Endothelial cell (in vitro differentiated cells): ENCODE measurements around the gene ARHGEF19. TPM values are rescaled to one million over a fixed set of nuclear protein-coding genes. Genes with fewer than 3 reads are reported as not detected.

Experiments
- DNase-seq: peaks from one replicate; pipeline ENCODE4 v3.0.0; 2021; ENCODE audit warnings: low spot score
- H3K27ac Mint-ChIP-seq: one replicate; pipeline ENCODE4 v1.8.0; 2021; ENCODE audit warnings: mixed read lengths, inconsistent platforms; ENCODE audit not compliant: unreplicated experiment
- H3K27me3 Mint-ChIP-seq: one replicate; pipeline ENCODE4 v1.8.0; 2021; ENCODE audit warnings: mild to moderate bottlenecking, moderate library complexity, mixed read lengths, inconsistent platforms; ENCODE audit not compliant: unreplicated experiment
- H3K36me3 Mint-ChIP-seq: one replicate; pipeline ENCODE4 v1.8.0; 2021; ENCODE audit warnings: mild to moderate bottlenecking, low read depth, mixed read lengths, inconsistent platforms; ENCODE audit not compliant: unreplicated experiment
- H3K4me1 Mint-ChIP-seq: one replicate; pipeline ENCODE4 v1.8.0; 2021; ENCODE audit warnings: mild to moderate bottlenecking, mixed read lengths, inconsistent platforms; ENCODE audit not compliant: unreplicated experiment
- H3K4me3 Mint-ChIP-seq: one replicate; pipeline ENCODE4 v1.8.0; 2021; ENCODE audit warnings: mild to moderate bottlenecking, mixed read lengths, inconsistent platforms; ENCODE audit not compliant: unreplicated experiment
- H3K9me3 Mint-ChIP-seq: one replicate; pipeline ENCODE4 v1.8.0; 2021; ENCODE audit warnings: mixed read lengths, inconsistent platforms; ENCODE audit not compliant: unreplicated experiment
- CTCF ChIP-seq: fragments of 200-600 bp; sonication (generic); IDR thresholded peaks from one replicate; pipeline ENCODE4 v1.5.0; 2021; ENCODE audit warnings: antibody characterized with exemption; ENCODE audit not compliant: unreplicated experiment
- total RNA-seq: library from RNA; stranded (reverse); fragmentation: NEBNext Ultra II Directional; extraction: Animal tissue kit (Norgen Biotek cat#: 25700); gene quantifications from one replicate; pipeline ENCODE4 v1.2.1, GENCODE V29; 2021; ENCODE audit not compliant: unreplicated experiment

Gene ARHGEF19
- total RNA-seq, 1 donor from 2014 or later: 14.0 TPM

GRCh38 chr1:16207318-16208269, 4.9 kb downstream of the ARHGEF19 start:
- Mint-ChIP-seq H3K27ac (peak overlapping the region; percentile 86), H3K4me3 (peak overlapping the region; percentile 90), H3K4me1 (peaks cover 8% of the 10 kb centered on the region), H3K27me3 (peaks cover 12% of the 10 kb centered on the region), H3K36me3 (peaks cover 14% of the 10 kb centered on the region), H3K9me3 (no peaks in the 10 kb centered on the region)
- DNase-seq: no peak
- no peak for TF ChIP-seq CTCF

GRCh38 chr1:16206547-16207317, 5.7 kb downstream of the ARHGEF19 start:
- peaks cover 8% of the 10 kb centered on the region for H3K4me1 Mint-ChIP-seq

GRCh38 chr1:16205891-16206546, 6.4 kb downstream of the ARHGEF19 start:
- DNase-seq: no peak
- Mint-ChIP-seq H3K27me3 (peaks cover 12% of the 10 kb centered on the region), H3K4me3 (peak overlapping the region; percentile 83)

More at GRCh38 chr1:16206547-16207317, 5.7 kb downstream of the ARHGEF19 start:
- Mint-ChIP-seq H3K27me3 (peaks cover 12% of the 10 kb centered on the region), H3K36me3 (peaks cover 14% of the 10 kb centered on the region), H3K27ac (peak overlapping the region; percentile 86), H3K9me3 (no peaks in the 10 kb centered on the region), H3K4me3 (peak overlapping the region; percentile 90)
- TF ChIP-seq CTCF: no peak
- DNase-seq: peak; percentile 92

GRCh38 chr1:16205334-16205671, 7.1 kb downstream of the ARHGEF19 start:
- Mint-ChIP-seq H3K9me3 (no peaks in the 10 kb centered on the region), H3K36me3 (peaks cover 14% of the 10 kb centered on the region), H3K27me3 (peaks cover 10% of the 10 kb centered on the region), H3K4me1 (peaks cover 8% of the 10 kb centered on the region), H3K27ac (no peak overlapping the region), H3K4me3 (no peak overlapping the region)
- DNase-seq: no peak
- no peak for TF ChIP-seq CTCF

More at GRCh38 chr1:16205891-16206546, 6.4 kb downstream of the ARHGEF19 start:
- H3K4me1 Mint-ChIP-seq: peaks cover 8% of the 10 kb centered on the region
- H3K9me3 Mint-ChIP-seq: no peaks in the 10 kb centered on the region
- peaks cover 14% of the 10 kb centered on the region for H3K36me3 Mint-ChIP-seq
- no peak overlapping the region for H3K27ac Mint-ChIP-seq
- TF ChIP-seq CTCF: no peak
